Natural killer cell (primary cell): ENCODE results near the gene PTPMT1. TPM values are rescaled to one million over a fixed set of nuclear protein-coding genes. Genes with fewer than 3 reads are reported as not detected.

Source experiments
- ATAC-seq, 3 donors: fragments of 150-1000 bp in 2 of 3; fragments of 200-7000 bp in 1 of 3; cut with Tn5 transposase; 1 replicate in 1 of 3; 2 replicates in 2 of 3; pipeline ENCODE4 v1.10.0; 2021; ENCODE audit warnings: mild to moderate bottlenecking in 2 of 3, moderate library complexity in 2 of 3
- DNase-seq, 2 donors: peaks; one replicate each; pipeline versions ENCODE4 v3.0.0 to v3.0.0-alpha.2; 2013 to 2021; ENCODE audit warnings: mixed read lengths in 1 of 2
- H3K27ac ChIP-seq: one replicate; pipeline ENCODE4 v1.5.1; 2013; ENCODE audit warnings: mild to moderate bottlenecking, low read length
- H3K27me3 ChIP-seq: one replicate; pipeline ENCODE4 v1.6.1; 2013; ENCODE audit warnings: low read length; ENCODE audit not compliant: control insufficient read depth, insufficient read depth
- H3K36me3 ChIP-seq: one replicate; pipeline ENCODE4 v1.6.1; 2013; ENCODE audit warnings: low read length; ENCODE audit not compliant: control insufficient read depth, insufficient read depth
- H3K4me1 ChIP-seq: one replicate; pipeline ENCODE4 v1.6.1; 2013; ENCODE audit warnings: low read length; ENCODE audit not compliant: control insufficient read depth, insufficient read depth
- H3K4me3 ChIP-seq: one replicate; pipeline ENCODE4 v1.5.1; 2013; ENCODE audit warnings: low read length
- H3K9me3 ChIP-seq: one replicate; pipeline ENCODE4 v1.6.1; 2013; ENCODE audit warnings: low read length; ENCODE audit not compliant: control insufficient read depth, insufficient read depth
- H3K27ac Mint-ChIP-seq, 2 donors: one replicate each; pipeline ENCODE4 v1.8.0; 2022; ENCODE audit warnings: mild to moderate bottlenecking in 2 of 2, mixed read lengths in 2 of 2, moderate library complexity in 1 of 2
- H3K27me3 Mint-ChIP-seq, 2 donors: one replicate each; pipeline ENCODE4 v1.8.0; 2022; ENCODE audit warnings: low read depth in 2 of 2, mixed read lengths in 2 of 2
- H3K36me3 Mint-ChIP-seq: one replicate; pipeline ENCODE4 v1.8.0; 2022; ENCODE audit warnings: mixed read lengths
- H3K4me1 Mint-ChIP-seq, 2 donors: one replicate each; pipeline ENCODE4 v1.8.0; 2022; ENCODE audit warnings: mixed read lengths in 2 of 2
- H3K4me3 Mint-ChIP-seq: one replicate; pipeline ENCODE4 v1.8.0; 2022; ENCODE audit warnings: mild to moderate bottlenecking, moderate library complexity, mixed read lengths
- H3K9me3 Mint-ChIP-seq, 2 donors: one replicate each; pipeline ENCODE4 v1.8.0; 2022; ENCODE audit warnings: mixed read lengths in 2 of 2
- CTCF ChIP-seq: fragments of 200-600 bp; IDR thresholded peaks from one replicate; pipeline ENCODE4 v1.8.0; 2022; ENCODE audit warnings: antibody characterized with exemption
- WGBS: methylation state at CpG from one replicate; pipeline ENCODE4 v1.1.7; 2013; ENCODE audit warnings: missing lambda C conversion rate; ENCODE audit not compliant: insufficient coverage; 5-methylcytosine and 5-hydroxymethylcytosine counted together
- intact Hi-C: fragments of 100-400 bp; cut with micrococcal nuclease; formaldehyde crosslinking; loops from one replicate; pipeline ENCODE4 v1.14.2; 2022
- total RNA-seq, 4 donors: library from RNA; stranded (reverse); fragments of 120-200 nt in 1 of 4; gene quantifications; one replicate each; pipeline versions ENCODE4 v1.2.3 to v1.2.4, GENCODE V29; 2013 to 2022

The PTPMT1 gene
- total RNA-seq, 3 donors from 2014 or later (not counting 1 experiment from before 2014, with no cell fraction given): 19.4 to 28.6 (median 20.4) TPM

DNA sequence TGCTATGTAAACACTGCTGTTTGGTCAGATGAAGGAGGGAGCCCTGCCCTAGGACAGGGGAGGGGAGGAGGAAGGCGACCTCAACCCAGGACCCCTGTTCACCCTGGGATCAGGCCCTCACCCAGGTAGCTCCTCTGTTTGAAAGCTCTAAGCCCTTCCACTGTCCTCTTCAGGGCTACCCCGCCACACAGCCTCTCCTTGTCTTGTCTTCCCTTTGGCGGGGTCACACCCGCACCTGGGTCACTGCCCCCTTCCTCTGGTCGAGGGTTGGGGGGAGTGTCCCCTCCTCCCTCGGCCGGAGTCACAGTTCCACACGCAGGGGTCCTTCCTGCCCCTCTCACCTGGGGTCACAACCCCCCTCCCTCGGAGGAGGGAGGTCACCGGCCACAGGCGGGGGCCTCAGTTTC, 463 bp upstream of the PTPMT1 start:
- Histone ChIP-seq H3K9me3 (no peaks in the 10 kb centered on the region), H3K4me3 (peak overlapping the region; percentile 93), H3K4me1 (peaks cover 19% of the 10 kb centered on the region), H3K27ac (peak overlapping the region; percentile 88), H3K27me3 (no peaks in the 10 kb centered on the region), H3K36me3 (peaks cover 3% of the 10 kb centered on the region)
- ATAC-seq: peak in 2 of 3 donors; percentile 3 to 10
- no peak for TF ChIP-seq CTCF
- H3K4me3 Mint-ChIP-seq: peak overlapping the region; percentile 78
- H3K4me1 Mint-ChIP-seq: peaks cover 10 to 19% of the 10 kb centered on the region in 2 donors
- no peaks in the 10 kb centered on the region for H3K27me3 Mint-ChIP-seq
- intact Hi-C loops: no loop called here
- H3K36me3 Mint-ChIP-seq: no peaks in the 10 kb centered on the region
- H3K9me3 Mint-ChIP-seq: no peaks in the 10 kb centered on the region
- H3K27ac Mint-ChIP-seq: peak overlapping the region in 1 of 2 donors; percentile 91
- WGBS: 11% methylated on average over 10 of the region's 11 CpGs
- DNase-seq: no peak

DNA sequence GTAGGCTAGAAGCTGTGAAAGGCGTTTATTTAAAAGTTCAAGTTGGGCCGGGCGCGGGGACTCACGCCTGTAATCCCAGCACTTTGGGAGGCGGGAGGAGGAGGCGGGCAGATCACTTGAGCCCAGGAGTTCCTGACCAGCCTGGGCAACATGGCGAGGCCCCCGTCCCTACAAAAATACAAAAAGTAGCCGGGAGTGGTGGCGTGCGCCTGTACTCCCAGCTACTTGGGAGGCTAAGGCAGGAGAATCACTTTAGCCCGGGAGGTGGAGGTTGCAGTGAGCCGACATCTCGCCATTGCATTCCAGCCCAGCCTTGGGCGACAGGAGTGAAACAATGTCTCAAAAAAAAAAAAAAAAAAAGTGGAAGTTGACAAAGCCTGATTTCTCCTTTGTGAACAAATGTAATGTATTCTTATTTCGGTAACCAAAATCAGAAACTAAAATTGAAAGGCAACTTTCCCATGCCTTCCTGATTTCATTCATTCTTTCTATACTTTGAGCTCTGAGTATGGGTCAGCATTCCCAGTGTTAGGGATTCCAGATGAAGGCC, 825 bp downstream of the PTPMT1 start:
- Mint-ChIP-seq H3K36me3 (no peaks in the 10 kb centered on the region), H3K4me3 (peak overlapping the region; percentile 83), H3K4me1 (peaks cover 10 to 20% of the 10 kb centered on the region in 2 donors), H3K9me3 (no peaks in the 10 kb centered on the region), H3K27ac (peak overlapping the region in 1 of 2 donors; percentile 91), H3K27me3 (no peaks in the 10 kb centered on the region)
- Histone ChIP-seq H3K27me3 (no peaks in the 10 kb centered on the region), H3K4me1 (peaks cover 19% of the 10 kb centered on the region), H3K4me3 (peak overlapping the region; percentile 93), H3K27ac (no peak overlapping the region), H3K9me3 (no peaks in the 10 kb centered on the region), H3K36me3 (peaks cover 12% of the 10 kb centered on the region)
- 16% methylated on average over 17 of the region's 17 CpGs for WGBS
- DNase-seq (no peak), ATAC-seq (no peak)
- TF ChIP-seq CTCF: no peak
- intact Hi-C loops: no loop called here

DNA sequence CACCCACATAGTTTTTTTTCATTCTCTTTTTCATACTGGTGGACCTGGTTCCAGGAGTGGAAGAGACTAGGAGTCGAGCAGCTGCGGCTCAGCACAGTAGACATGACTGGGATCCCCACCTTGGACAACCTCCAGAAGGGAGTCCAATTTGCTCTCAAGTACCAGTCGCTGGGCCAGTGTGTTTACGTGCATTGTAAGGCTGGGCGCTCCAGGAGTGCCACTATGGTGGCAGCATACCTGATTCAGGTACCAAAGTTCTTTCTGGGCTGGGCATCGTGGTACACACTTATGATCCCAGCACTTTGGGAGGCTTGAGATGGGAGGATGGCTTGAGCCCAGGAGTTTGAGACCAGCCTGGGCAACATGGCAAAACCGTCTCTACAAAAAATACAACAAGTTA, 4.2 kb downstream of the PTPMT1 start:
- Histone ChIP-seq H3K36me3 (peaks cover 36% of the 10 kb centered on the region), H3K4me1 (peaks cover 15% of the 10 kb centered on the region), H3K27ac (no peak overlapping the region), H3K4me3 (no peak overlapping the region), H3K27me3 (no peaks in the 10 kb centered on the region), H3K9me3 (no peaks in the 10 kb centered on the region)
- H3K4me3 Mint-ChIP-seq: no peak overlapping the region
- no peaks in the 10 kb centered on the region for H3K9me3 Mint-ChIP-seq
- intact Hi-C loops: no loop called here
- no peak for ATAC-seq
- no peak for DNase-seq
- no peaks in the 10 kb centered on the region for H3K36me3 Mint-ChIP-seq
- WGBS: 96% methylated on average over 7 of the region's 7 CpGs
- no peak for TF ChIP-seq CTCF
- no peaks in the 10 kb centered on the region for H3K27me3 Mint-ChIP-seq
- H3K4me1 Mint-ChIP-seq: peaks cover 21 to 24% of the 10 kb centered on the region in 2 donors
- H3K27ac Mint-ChIP-seq: no peak overlapping the region
